SK-N-MC (cell line): ENCODE measurements around the gene RPS18.

Experiments used
- DNase-seq: peaks from one replicate; pipeline ENCODE4 v3.0.0-alpha.2; 2011; ENCODE audit warnings: low read depth, low spot score
- H3K27ac ChIP-seq: fragments of 200-600 bp; sonication (generic); 2 replicates; pipeline ENCODE4 v1.5.1; 2016; ENCODE audit warnings: mixed run types
- H3K36me3 ChIP-seq: fragments of 200-600 bp; sonication (generic); 2 replicates; pipeline ENCODE4 v1.6.1; 2017; ENCODE audit warnings: antibody characterized with exemption, low read length, mixed read lengths; ENCODE audit not compliant: insufficient read depth
- H3K4me3 ChIP-seq: fragments of 200-600 bp; sonication (generic); 2 replicates; pipeline ENCODE4 v1.5.1; 2016
- H3K9ac ChIP-seq: fragments of 200-600 bp; sonication (generic); 2 replicates; pipeline ENCODE4 v1.8.0; 2017; ENCODE audit warnings: mixed run types, mixed read lengths; ENCODE audit not compliant: insufficient read length
- H3K9me3 ChIP-seq: fragments of 200-600 bp; sonication (generic); 2 replicates; pipeline ENCODE4 v1.6.1; 2017; ENCODE audit warnings: low read depth, mild to moderate bottlenecking, antibody characterized with exemption, low read length, moderate library complexity, mixed read lengths
- EZH2 ChIP-seq: fragments of 200-600 bp; sonication (generic); IDR thresholded peaks from one replicate; pipeline ENCODE4 v1.6.1; 2017; ENCODE audit warnings: antibody characterized with exemption
- FOXP2 ChIP-seq: optimal IDR thresholded peaks from 2 replicates; pipeline ENCODE3; 2011; ENCODE audit warnings: mild to moderate bottlenecking, moderate library complexity; ENCODE audit not compliant: insufficient read depth; ENCODE audit errors: extremely low read length, control extremely low read depth
- POLR2AphosphoS5 ChIP-seq: IDR thresholded peaks from 2 replicates; pipeline ENCODE4 v1.6.1; 2012; ENCODE audit warnings: mild to moderate bottlenecking, low read depth, low read length, borderline replicate concordance

Gene RPS18

GRCh38 chr6:33247977-33248642 is 23.8 kb upstream of the RPS18 start:
- Histone ChIP-seq H3K4me3 (peak overlapping the region; percentile 87), H3K9ac (peak overlapping the region; percentile 83), H3K36me3 (peaks cover 5% of the 10 kb centered on the region; the same call in 1 of the 2 replicates), H3K9me3 (no peaks in the 10 kb centered on the region), H3K27ac (peak overlapping the region; percentile 93; the same call in 1 of the 2 replicates)
- TF ChIP-seq POLR2AphosphoS5 = no peak
- TF ChIP-seq EZH2 = no peak
- no peak for TF ChIP-seq FOXP2
- DNase-seq = peak; percentile 39

GRCh38 chr6:33248643-33248931 is 23.3 kb upstream of the RPS18 start:
- peak overlapping the region; percentile 83 for H3K9ac ChIP-seq

GRCh38 chr6:33248932-33249731 is 22.7 kb upstream of the RPS18 start:
- peak overlapping the region; percentile 93 for H3K27ac ChIP-seq
- H3K36me3 ChIP-seq = peaks cover 5% of the 10 kb centered on the region; the same call in 1 of the 2 replicates
- peak overlapping the region; percentile 87 for H3K4me3 ChIP-seq
- DNase-seq = peak; percentile 96
- H3K9ac ChIP-seq = peak overlapping the region; percentile 93
- TF ChIP-seq EZH2 (no peak), POLR2AphosphoS5 (peak; percentile 89)
- H3K9me3 ChIP-seq = no peaks in the 10 kb centered on the region

More at GRCh38 chr6:33248643-33248931, 23.3 kb upstream of the RPS18 start:
- Histone ChIP-seq H3K9me3 (no peaks in the 10 kb centered on the region), H3K4me3 (peak overlapping the region; percentile 87), H3K27ac (peak overlapping the region; percentile 93), H3K36me3 (peaks cover 5% of the 10 kb centered on the region; the same call in 1 of the 2 replicates)
- DNase-seq = peak; percentile 10
- TF ChIP-seq EZH2 (no peak), POLR2AphosphoS5 (no peak), FOXP2 (no peak)

- H3K27ac ChIP-seq = peak overlapping the region; percentile 91
- peaks cover 5% of the 10 kb centered on the region; the same call in 1 of the 2 replicates for H3K36me3 ChIP-seq
- DNase-seq = no peak
- peak overlapping the region; percentile 87 for H3K4me3 ChIP-seq
- peak overlapping the region; percentile 93 for H3K9ac ChIP-seq
- TF ChIP-seq POLR2AphosphoS5 = no peak
- no peak for TF ChIP-seq FOXP2
- TF ChIP-seq EZH2 = no peak
- no peaks in the 10 kb centered on the region for H3K9me3 ChIP-seq
These were observed 21.9 kb upstream of the RPS18 start for GRCh38 chr6:33249732-33250630.

GRCh38 chr6:33250731-33251130 is 21.1 kb upstream of the RPS18 start:
- H3K4me3 ChIP-seq = no peak overlapping the region
- peaks cover 5% of the 10 kb centered on the region; the same call in 1 of the 2 replicates for H3K36me3 ChIP-seq
- no peaks in the 10 kb centered on the region for H3K9me3 ChIP-seq
- no peak overlapping the region for H3K27ac ChIP-seq
- TF ChIP-seq EZH2 = no peak
- no peak for TF ChIP-seq FOXP2
- TF ChIP-seq POLR2AphosphoS5 = no peak
- DNase-seq = no peak
- H3K9ac ChIP-seq = no peak overlapping the region

- no peak overlapping the region for H3K9ac ChIP-seq
- H3K4me3 ChIP-seq = no peak overlapping the region
- H3K27ac ChIP-seq = no peak overlapping the region
- no peak for TF ChIP-seq EZH2
- H3K9me3 ChIP-seq = no peaks in the 10 kb centered on the region
- H3K36me3 ChIP-seq = peaks cover 5% of the 10 kb centered on the region; the same call in 1 of the 2 replicates
- no peak for DNase-seq
These were observed 20.4 kb upstream of the RPS18 start for GRCh38 chr6:33251395-33252012.

- DNase-seq = no peak
- no peak for TF ChIP-seq FOXP2
- TF ChIP-seq POLR2AphosphoS5 = no peak
- no peak for TF ChIP-seq EZH2
- no peak overlapping the region for H3K4me3 ChIP-seq
- H3K36me3 ChIP-seq = peaks cover 8% of the 10 kb centered on the region; the same call in 1 of the 2 replicates
- no peak overlapping the region for H3K9ac ChIP-seq
- no peak overlapping the region for H3K27ac ChIP-seq
- H3K9me3 ChIP-seq = no peaks in the 10 kb centered on the region
These were observed 19.1 kb upstream of the RPS18 start for GRCh38 chr6:33252759-33253158.

- Histone ChIP-seq H3K36me3 (peaks cover 8% of the 10 kb centered on the region; the same call in 1 of the 2 replicates), H3K9ac (no peak overlapping the region), H3K9me3 (no peaks in the 10 kb centered on the region), H3K4me3 (no peak overlapping the region), H3K27ac (no peak overlapping the region)
- DNase-seq = no peak
- TF ChIP-seq EZH2 (no peak), FOXP2 (no peak), POLR2AphosphoS5 (no peak)
These were observed 17.3 kb upstream of the RPS18 start for GRCh38 chr6:33254591-33254990.
